Tibial artery (tissue), 4 donors: ENCODE data around the gene FOS.

Experiments used
- DNase-seq, 2 donors: peaks; one replicate each; pipeline ENCODE4 v3.0.0-alpha.2; 2019
- H3K27ac ChIP-seq, 2 donors: fragments of 200-600 bp; sonication (generic) in 1 of 2; 1 replicate in 1 of 2; 2 replicates in 1 of 2; pipeline ENCODE4 v1.5.1; 2018 to 2019; ENCODE audit warnings: mild to moderate bottlenecking in 1 of 2
- H3K27me3 ChIP-seq, 2 donors: fragments of 200-600 bp; sonication (generic) in 1 of 2; one replicate each; pipeline versions ENCODE4 v1.5.1 to v1.6.0; 2016 to 2019
- H3K36me3 ChIP-seq, 3 donors: fragments of 200-600 bp; sonication (generic) in 2 of 3; one replicate each; pipeline ENCODE4 v1.5.1; 2016 to 2019; ENCODE audit warnings: mild to moderate bottlenecking in 2 of 3
- H3K4me1 ChIP-seq, 4 donors: fragments of 200-600 bp; sonication (generic) in 2 of 4; 1 replicate in 3 of 4; 2 replicates in 1 of 4; pipeline ENCODE4 v1.5.1; 2016 to 2019
- H3K4me3 ChIP-seq, 2 donors: fragments of 200-600 bp; sonication (generic) in 1 of 2; 1 replicate in 1 of 2; 2 replicates in 1 of 2; pipeline ENCODE4 v1.5.1; 2018 to 2019; ENCODE audit warnings: mild to moderate bottlenecking in 2 of 2
- H3K9me3 ChIP-seq, 3 donors: fragments of 200-600 bp; sonication (generic) in 1 of 3; one replicate each; pipeline ENCODE4 v1.5.1; 2016 to 2019
- CTCF ChIP-seq, 2 experiments: fragments of 200-600 bp in 1 of 2; fragments of 450-650 bp in 1 of 2; IDR thresholded peaks; one replicate each; pipeline ENCODE4 v1.5.1; 2017 to 2019; ENCODE audit warnings: antibody characterized with exemption in 2 of 2, mild to moderate bottlenecking in 1 of 2, moderate library complexity in 1 of 2
- intact Hi-C: fragments of 100-400 bp; cut with DNase I; formaldehyde crosslinking; loops from one replicate; pipeline ENCODE4 v1.15.0; 2023; ENCODE audit warnings: low total_unique reads

Gene FOS

GRCh38 chr14:75322746-75323145 is 44.1 kb downstream of the FOS start:
- no peak for DNase-seq
- no peak overlapping the region for H3K4me3 ChIP-seq
- no peak overlapping the region for H3K27ac ChIP-seq
- no peaks in the 10 kb centered on the region for H3K4me1 ChIP-seq
- intact Hi-C loops, result no loop called here
- no peaks in the 10 kb centered on the region for H3K36me3 ChIP-seq
- H3K27me3 ChIP-seq, result peaks cover 0 to 5% of the 10 kb centered on the region in 2 donors
- TF ChIP-seq CTCF (IDR thresholded peaks at IDR 0.05), result no peak
- no peaks in the 10 kb centered on the region for H3K9me3 ChIP-seq

GRCh38 chr14:75323571-75323970 is 44.9 kb downstream of the FOS start:
- H3K27me3 ChIP-seq, result peaks cover 0 to 5% of the 10 kb centered on the region in 2 donors
- TF ChIP-seq CTCF (IDR thresholded peaks at IDR 0.05), result no peak
- H3K9me3 ChIP-seq, result no peaks in the 10 kb centered on the region
- no peak for DNase-seq
- no peaks in the 10 kb centered on the region for H3K36me3 ChIP-seq
- no peak overlapping the region for H3K4me3 ChIP-seq
- no peaks in the 10 kb centered on the region for H3K4me1 ChIP-seq
- H3K27ac ChIP-seq, result no peak overlapping the region
- intact Hi-C loops, result no loop called here

- H3K4me1 ChIP-seq, result no peaks in the 10 kb centered on the region
- no peak overlapping the region for H3K4me3 ChIP-seq
- H3K27me3 ChIP-seq, result no peaks in the 10 kb centered on the region
- H3K36me3 ChIP-seq, result no peaks in the 10 kb centered on the region
- intact Hi-C loops, result no loop called here
- no peak for DNase-seq
- no peak overlapping the region for H3K27ac ChIP-seq
- no peak for TF ChIP-seq CTCF (IDR thresholded peaks at IDR 0.05)
- no peaks in the 10 kb centered on the region for H3K9me3 ChIP-seq
Observed at GRCh38 chr14:75328558-75329155, 50.0 kb downstream of the FOS start.

GRCh38 chr14:75329369-75329768 is 50.7 kb downstream of the FOS start:
- intact Hi-C loops, result no loop called here
- no peak for DNase-seq
- Histone ChIP-seq H3K9me3 (no peaks in the 10 kb centered on the region), H3K4me3 (no peak overlapping the region), H3K36me3 (no peaks in the 10 kb centered on the region), H3K27ac (no peak overlapping the region), H3K27me3 (no peaks in the 10 kb centered on the region), H3K4me1 (no peaks in the 10 kb centered on the region)
- no peak for TF ChIP-seq CTCF (IDR thresholded peaks at IDR 0.05)

GRCh38 chr14:75331471-75331870 is 52.8 kb downstream of the FOS start:
- no peak for TF ChIP-seq CTCF (IDR thresholded peaks at IDR 0.05)

More at GRCh38 chr14:75331471-75331870, 52.8 kb downstream of the FOS start:
- no peaks in the 10 kb centered on the region for H3K27me3 ChIP-seq
- no peaks in the 10 kb centered on the region for H3K4me1 ChIP-seq
- DNase-seq, result no peak
- no peaks in the 10 kb centered on the region for H3K36me3 ChIP-seq
- H3K9me3 ChIP-seq, result no peaks in the 10 kb centered on the region
- H3K4me3 ChIP-seq, result no peak overlapping the region
- intact Hi-C loops, result no loop called here
- no peak overlapping the region for H3K27ac ChIP-seq
